Measurements from ENCODE around the gene TBC1D22A.

- TF ChIP-seq CTCF (IDR thresholded peaks at IDR 0.05) (no peak), POLR2A (IDR thresholded peaks at IDR 0.05) (no peak), POLR2AphosphoS5 (IDR thresholded peaks at IDR 0.05) (peak in 1 of 2 donors; percentile 48)
These were observed 39.6 kb downstream of the TBC1D22A start for GRCh38 chr22:46801826-46802607.

Measured in upper lobe of left lung (tissue), 4 donors.